ENCODE measurements around the gene BICD2.
A peak's percentile ranks its signal among the peaks of the same experiment; 100 is the strongest.
"Not testable (repeated sequence)": the region's sequence is repeated elsewhere in the genome, so short reads cannot be mapped to it uniquely, and the experiment has no call there.

Gene BICD2

GRCh38 chr9:92769990-92770359 lies 5.3 kb upstream of the BICD2 start:
- no peak for DNase-seq

- no peak for DNase-seq
These were observed 4.7 kb upstream of the BICD2 start for GRCh38 chr9:92769286-92769685.

- DNase-seq: not testable (repeated sequence)
These were observed 4.2 kb upstream of the BICD2 start for GRCh38 chr9:92768816-92769215.

- DNase-seq: no peak
These were observed 2.7 kb upstream of the BICD2 start for GRCh38 chr9:92767066-92768054.

- DNase-seq: peak; percentile 98
These were observed 629 bp upstream of the BICD2 start for GRCh38 chr9:92764988-92765936.

- peak; percentile 38 for DNase-seq
These were observed 782 bp downstream of the BICD2 start for GRCh38 chr9:92763721-92764380.

- DNase-seq: peak; percentile 32
These were observed 1.6 kb downstream of the BICD2 start for GRCh38 chr9:92762781-92763708.

- DNase-seq: no peak
These were observed 2.4 kb downstream of the BICD2 start for GRCh38 chr9:92762196-92762595.

- DNase-seq: peak; percentile 25
These were observed 2.9 kb downstream of the BICD2 start for GRCh38 chr9:92761686-92762085.

- DNase-seq: no peak
These were observed 4.1 kb downstream of the BICD2 start for GRCh38 chr9:92760494-92760893.

GRCh38 chr9:92760070-92760469 lies 4.6 kb downstream of the BICD2 start:
- no peak for DNase-seq

GRCh38 chr9:92759446-92759845 lies 5.2 kb downstream of the BICD2 start:
- DNase-seq: no peak

- DNase-seq: no peak
These were observed 7.8 kb downstream of the BICD2 start for GRCh38 chr9:92756792-92757191.

GRCh38 chr9:92754091-92754745 lies 10.4 kb downstream of the BICD2 start:
- no peak for DNase-seq

- DNase-seq: no peak
These were observed 11.7 kb downstream of the BICD2 start for GRCh38 chr9:92752812-92753404.

- no peak for DNase-seq
These were observed 14.7 kb downstream of the BICD2 start for GRCh38 chr9:92749934-92750315.

GRCh38 chr9:92749071-92749933 lies 15.3 kb downstream of the BICD2 start:
- DNase-seq: no peak

- DNase-seq: no peak
These were observed 16.5 kb downstream of the BICD2 start for GRCh38 chr9:92748233-92748497.

- DNase-seq: no peak
These were observed 17.0 kb downstream of the BICD2 start for GRCh38 chr9:92747459-92748232.

All from OCI-M1 (cell line).